T-cell (primary cell): ENCODE measurements around the gene TAPBP. TPM values are rescaled to one million over a fixed set of nuclear protein-coding genes. Genes with fewer than 3 reads are reported as not detected.
"Not testable (repeated sequence)": the region's sequence is repeated elsewhere in the genome, so short reads cannot be mapped to it uniquely, and the experiment has no call there.

Experiments
- ATAC-seq, 4 experiments: fragments of 200-7000 bp in 3 of 4; fragments of 150-1000 bp in 1 of 4; cut with Tn5 transposase; replicated peaks in 1 of 4; 1 replicate in 3 of 4; 2 replicates in 1 of 4; pipeline ENCODE4 v1.10.0; 2021; ENCODE audit warnings: moderate library complexity in 3 of 4, mild to moderate bottlenecking in 2 of 4, moderate number of reproducible peaks in 1 of 4
- CTCF ChIA-PET, 2 donors: fragments of 300-600 bp; sonication (Branson Sonifier 250); formaldehyde crosslinking; loops; one replicate each; lab custom pipeline; 2022; ENCODE audit warnings: antibody characterized with exemption in 2 of 2; lab: Charles Lee
- POLR2A ChIA-PET, 2 donors: fragments of 300-600 bp; sonication (Branson Sonifier 250); formaldehyde crosslinking; loops; one replicate each; lab custom pipeline; 2022; ENCODE audit warnings: antibody characterized with exemption in 2 of 2; lab: Charles Lee
- DNase-seq, 35 experiments: peaks; one replicate each; pipeline versions ENCODE4 v3.0.0 to v3.0.0-alpha.2; 2013 to 2023
- H3K27ac ChIP-seq: one replicate; pipeline ENCODE4 v1.5.1; 2013; ENCODE audit warnings: low read length
- H3K27me3 ChIP-seq, 2 experiments: replicated peaks in 1 of 2; 1 replicate in 1 of 2; 2 replicates in 1 of 2; pipeline versions ENCODE4 v1.6.1 to v1.7.0; 2013; ENCODE audit warnings: low read length in 1 of 2, mixed read lengths in 1 of 2; ENCODE audit not compliant: control insufficient read depth in 2 of 2, insufficient read depth in 2 of 2; ENCODE audit errors: extremely low read depth in 1 of 2
- H3K36me3 ChIP-seq, 2 donors: 1 replicate in 1 of 2; 2 replicates in 1 of 2; pipeline versions ENCODE4 v1.6.1 to v1.7.0; 2013; ENCODE audit warnings: low read length in 1 of 2; ENCODE audit not compliant: control insufficient read depth in 2 of 2, insufficient read depth in 1 of 2; ENCODE audit errors: extremely low read depth in 1 of 2
- H3K4me1 ChIP-seq, 2 experiments: 1 replicate in 1 of 2; 2 replicates in 1 of 2; pipeline versions ENCODE4 v1.6.1 to v1.7.0; 2013; ENCODE audit warnings: low read length in 2 of 2, mixed read lengths in 1 of 2; ENCODE audit not compliant: insufficient read depth in 2 of 2, control insufficient read depth in 1 of 2; ENCODE audit errors: extremely low read depth in 1 of 2
- H3K4me3 ChIP-seq, 2 donors: 1 replicate in 1 of 2; 2 replicates in 1 of 2; pipeline versions ENCODE4 v1.5.1 to v1.7.0; 2013; ENCODE audit warnings: mild to moderate bottlenecking in 2 of 2, low read length in 1 of 2, moderate library complexity in 1 of 2; ENCODE audit not compliant: control insufficient read depth in 1 of 2; ENCODE audit errors: extremely low read depth in 1 of 2
- H3K9me3 ChIP-seq: 2 replicates; pipeline ENCODE4 v1.7.0; 2013
- H3K27ac Mint-ChIP-seq, 2 donors: one replicate each; pipeline ENCODE4 v1.8.0; 2020 to 2021; ENCODE audit warnings: mild to moderate bottlenecking in 2 of 2, mixed read lengths in 2 of 2
- H3K27me3 Mint-ChIP-seq, 2 donors: one replicate each; pipeline ENCODE4 v1.8.0; 2021 to 2022; ENCODE audit warnings: mixed read lengths in 2 of 2
- H3K36me3 Mint-ChIP-seq: one replicate; pipeline ENCODE4 v1.8.0; 2021; ENCODE audit warnings: mixed read lengths
- H3K4me1 Mint-ChIP-seq, 3 donors: one replicate each; pipeline ENCODE4 v1.8.0; 2020 to 2022; ENCODE audit warnings: mixed read lengths in 3 of 3, mild to moderate bottlenecking in 1 of 3
- H3K4me3 Mint-ChIP-seq, 3 donors: one replicate each; pipeline ENCODE4 v1.8.0; 2020 to 2022; ENCODE audit warnings: mild to moderate bottlenecking in 3 of 3, mixed read lengths in 3 of 3, moderate library complexity in 3 of 3
- H3K9me3 Mint-ChIP-seq, 3 donors: one replicate each; pipeline ENCODE4 v1.8.0; 2020 to 2022; ENCODE audit warnings: mixed read lengths in 3 of 3
- WGBS: methylation state at CpG from one replicate; pipeline ENCODE4 v1.1.5; 2013; ENCODE audit warnings: missing lambda C conversion rate; ENCODE audit not compliant: insufficient coverage; 5-methylcytosine and 5-hydroxymethylcytosine counted together
- total RNA-seq, 35 experiments: library from RNA in 6 of 35; stranded (reverse) in 6 of 35; fragments of 120-200 nt in 1 of 35; gene quantifications; one replicate each; pipeline versions ENCODE4 v1.2.1 to v1.2.4 and lab custom pipeline; 2013 to 2026

The TAPBP gene
- total RNA-seq = 100 to 1,000 TPM; 224 to 271 (median 254) TPM
- total RNA-seq (2013) = 212 TPM
- 341 to 602 (median 465) reads per million in 29 experiments for total RNA-seq (lab: John Stamatoyannopoulos, UW)

DNA sequence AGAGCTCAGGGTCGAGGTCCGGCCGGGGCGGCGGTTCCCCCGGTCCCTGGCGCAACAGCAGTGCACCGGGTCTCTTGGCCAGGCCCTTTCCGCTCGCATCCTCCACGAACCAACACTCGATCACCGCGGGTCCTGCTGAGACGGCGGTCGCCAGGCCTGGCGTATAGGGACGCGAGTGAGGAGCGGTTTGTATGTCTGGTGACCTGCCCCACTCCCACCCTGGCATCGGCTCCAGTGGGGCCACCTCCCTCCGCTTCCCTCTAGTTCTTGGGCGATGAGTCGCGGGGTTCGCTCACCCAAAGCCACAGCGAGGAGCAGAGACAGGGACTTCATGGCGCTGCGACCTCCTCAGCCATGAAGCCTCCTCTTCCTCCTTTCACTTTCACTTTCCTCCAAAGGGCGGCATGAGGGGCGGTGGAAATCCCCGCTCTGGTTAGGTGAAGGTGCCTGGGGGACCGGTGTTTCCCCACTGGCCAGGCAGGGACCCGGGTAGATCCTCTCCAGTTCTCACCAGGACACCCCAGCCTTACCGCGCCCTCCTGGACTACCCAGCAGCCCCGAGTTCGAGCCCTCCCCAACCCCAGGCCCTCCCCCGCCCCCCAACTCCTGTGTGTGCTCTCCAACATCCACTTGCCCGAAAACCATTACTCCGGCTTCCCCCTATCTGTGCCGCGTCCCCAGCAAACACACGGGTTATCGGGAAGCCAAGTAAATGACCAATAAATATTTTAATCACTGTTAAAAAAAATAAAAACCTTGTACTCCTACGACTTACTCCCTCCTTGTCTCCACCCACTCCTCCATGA lies at the start of gene TAPBP:
Gene TAPBP, minus strand, starts transcription at position 370 of the 806 bp plus-strand sequence. Its CDS starts 37 bp downstream, at position 333.
- Histone ChIP-seq H3K9me3 (no peaks in the 10 kb centered on the region), H3K4me1 (peaks cover 27 to 79% of the 10 kb centered on the region in 2 experiments), H3K36me3 (peaks cover 4 to 35% of the 10 kb centered on the region in 2 donors), H3K4me3 (peak within 1 kb of the TSS; percentile 93 to 99), H3K27ac (peak within 1 kb of the TSS; percentile 99), H3K27me3 (no peaks in the 10 kb centered on the region)
- POLR2A ChIA-PET = interaction anchor here (0.6 to 1.5 kb wide), 2 partner anchors 31 to 103 kb away, joined by 4 read pairs; no protein-coding TSS in a partner anchor
- Mint-ChIP-seq H3K9me3 (no peaks in the 10 kb centered on the region), H3K4me3 (peak within 1 kb of the TSS; percentile 98 to 100 (median 99)), H3K36me3 (peaks cover 15% of the 10 kb centered on the region), H3K4me1 (peaks cover 63 to 68% (median 65%) of the 10 kb centered on the region in 3 donors), H3K27ac (peak within 1 kb of the TSS; percentile 97 to 98), H3K27me3 (no peaks in the 10 kb centered on the region)
- DNase-seq (peak; percentile 57 to 94 (median 84)), ATAC-seq (peak; percentile 46 to 68 (median 50))
- CTCF ChIA-PET = no interaction called here
- WGBS = 0% methylated on average over 16 of the region's 47 CpGs

DNA sequence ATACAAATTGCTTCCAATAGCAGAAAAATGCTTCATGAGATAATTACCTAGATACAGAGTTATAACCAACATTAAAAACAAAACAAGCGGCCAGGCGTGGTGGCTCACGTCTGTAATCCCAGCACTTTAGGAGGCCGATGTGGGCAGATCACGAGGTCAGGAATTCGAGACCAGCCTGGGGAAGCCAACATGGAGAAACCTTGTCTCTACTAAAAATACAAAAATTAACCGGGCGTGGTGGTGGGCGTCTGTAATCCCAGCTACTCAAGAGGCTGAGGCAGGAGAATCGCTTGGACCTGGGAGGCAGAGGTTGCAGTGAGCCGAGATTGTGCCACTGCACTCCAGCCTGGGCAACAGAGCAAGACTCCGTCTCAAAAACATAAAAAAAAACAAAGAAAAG lies 49.6 kb upstream of the TAPBP start:
- H3K4me3 ChIP-seq, H3K36me3 ChIP-seq, H3K4me1 ChIP-seq, H3K4me3 Mint-ChIP-seq, DNase-seq, H3K27ac Mint-ChIP-seq, CTCF ChIA-PET, H3K36me3 Mint-ChIP-seq, H3K27me3 ChIP-seq, H3K9me3 ChIP-seq, H3K27ac ChIP-seq, ATAC-seq, H3K4me1 Mint-ChIP-seq, H3K9me3 Mint-ChIP-seq, POLR2A ChIA-PET, H3K27me3 Mint-ChIP-seq: not testable (repeated sequence)
- no CpG with 5 or more reads among the region's 12 CpGs for whole genome bisulfite sequencing

DNA sequence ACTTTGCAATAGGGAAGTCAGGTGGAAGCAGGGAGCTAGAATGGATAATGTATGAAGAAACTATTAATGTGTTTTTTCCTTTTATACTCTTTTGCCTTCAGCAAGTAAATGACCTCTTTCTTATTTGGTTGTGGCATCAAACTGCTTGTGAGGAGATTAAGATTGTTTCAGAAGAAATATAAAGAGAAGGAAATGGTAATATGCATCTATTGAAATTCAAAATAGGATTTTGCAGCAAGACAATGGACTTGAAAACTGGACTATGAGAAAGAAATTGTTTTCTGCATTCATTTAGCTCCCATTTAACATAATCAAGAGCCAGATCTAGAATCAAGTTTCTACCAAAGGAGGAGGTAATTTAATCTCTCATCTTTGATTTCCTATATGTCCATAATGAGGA lies 45.5 kb upstream of the TAPBP start:
- Mint-ChIP-seq H3K4me3 (no peak overlapping the region), H3K27me3 (peaks cover 0 to 2% of the 10 kb centered on the region in 2 donors), H3K36me3 (no peaks in the 10 kb centered on the region), H3K4me1 (peaks cover 0 to 7% (median 0%) of the 10 kb centered on the region in 3 donors), H3K27ac (no peak overlapping the region), H3K9me3 (no peaks in the 10 kb centered on the region)
- DNase-seq (no peak), ATAC-seq (no peak)
- CTCF ChIA-PET = no interaction called here
- Histone ChIP-seq H3K36me3 (no peaks in the 10 kb centered on the region), H3K27me3 (peaks cover 0 to 5% of the 10 kb centered on the region in 2 experiments), H3K4me1 (no peaks in the 10 kb centered on the region), H3K9me3 (no peaks in the 10 kb centered on the region), H3K4me3 (no peak overlapping the region), H3K27ac (no peak overlapping the region)
- POLR2A ChIA-PET = no interaction called here

DNA sequence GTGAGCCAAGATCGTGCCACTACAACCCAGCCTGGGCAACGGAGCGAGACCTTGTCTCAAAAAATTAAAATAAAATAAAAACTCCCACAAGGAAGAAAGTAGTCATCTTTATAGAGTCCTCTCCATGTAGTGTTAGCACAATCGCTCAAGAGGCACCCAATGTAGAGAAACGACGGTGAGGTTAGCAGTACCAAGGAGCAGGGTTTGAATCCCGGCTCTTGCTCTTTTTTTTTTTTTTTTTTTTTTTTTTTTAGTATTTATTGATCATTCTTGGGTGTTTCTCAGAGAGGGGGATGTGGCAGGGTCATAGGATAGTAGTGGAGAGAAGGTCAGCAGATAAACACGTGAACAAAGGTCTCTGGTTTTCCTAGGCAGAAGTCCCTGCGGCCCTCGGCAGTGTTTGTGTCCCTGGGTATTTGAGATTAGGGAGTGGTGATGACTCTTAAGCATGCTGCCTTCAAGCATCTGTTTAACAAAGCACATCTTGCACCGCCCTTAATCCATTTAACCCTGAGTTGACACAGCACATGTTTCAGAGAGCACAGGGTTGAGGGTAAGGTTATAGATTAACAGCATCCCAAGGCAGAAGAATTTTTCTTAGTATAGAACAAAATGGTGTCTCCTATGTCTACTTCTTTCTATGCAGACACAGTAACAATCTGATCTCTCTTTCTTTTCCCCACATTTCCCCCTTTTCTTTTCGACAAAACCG lies 43.4 kb upstream of the TAPBP start:
- POLR2A ChIA-PET, H3K4me3 Mint-ChIP-seq, H3K27ac Mint-ChIP-seq, H3K4me3 ChIP-seq, H3K9me3 Mint-ChIP-seq, H3K27me3 ChIP-seq, H3K27me3 Mint-ChIP-seq, H3K4me1 ChIP-seq, H3K9me3 ChIP-seq, H3K36me3 ChIP-seq, DNase-seq, H3K36me3 Mint-ChIP-seq, ATAC-seq, H3K27ac ChIP-seq, H3K4me1 Mint-ChIP-seq, CTCF ChIA-PET: not testable (repeated sequence)
- 81% methylated on average over 2 of the region's 13 CpGs for WGBS

DNA sequence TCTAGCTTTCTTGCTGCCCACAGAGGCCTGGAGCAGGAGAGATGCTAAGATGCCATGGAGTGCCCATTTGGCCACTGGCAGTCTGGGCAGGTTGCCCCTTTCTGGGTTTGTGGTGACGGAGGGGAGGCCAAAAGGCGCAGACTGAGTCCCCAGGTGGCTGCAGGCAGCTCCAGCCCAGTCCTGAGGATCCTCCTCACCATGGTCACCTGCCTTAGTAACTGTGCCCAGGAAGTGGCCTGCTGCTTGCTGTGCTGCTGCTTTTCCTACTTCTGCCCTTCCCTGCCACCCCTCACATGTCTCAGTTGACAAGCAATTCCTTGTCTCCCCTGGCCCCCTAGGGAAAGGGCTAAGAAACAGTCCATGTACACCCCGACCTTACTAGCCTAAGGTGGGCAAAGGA lies 42.4 kb upstream of the TAPBP start:
- POLR2A ChIA-PET = no interaction called here
- Mint-ChIP-seq H3K4me1 (peaks cover 0 to 7% (median 0%) of the 10 kb centered on the region in 3 donors), H3K27ac (no peak overlapping the region), H3K9me3 (no peaks in the 10 kb centered on the region), H3K27me3 (peaks cover 0 to 2% of the 10 kb centered on the region in 2 donors), H3K36me3 (no peaks in the 10 kb centered on the region), H3K4me3 (no peak overlapping the region)
- CTCF ChIA-PET = no interaction called here
- Histone ChIP-seq H3K9me3 (no peaks in the 10 kb centered on the region), H3K4me3 (no peak overlapping the region), H3K4me1 (no peaks in the 10 kb centered on the region), H3K27me3 (peaks cover 0 to 5% of the 10 kb centered on the region in 2 experiments), H3K36me3 (no peaks in the 10 kb centered on the region), H3K27ac (no peak overlapping the region)
- WGBS = 91% methylated on average over 2 of the region's 3 CpGs
- no peak for ATAC-seq
- DNase-seq = no peak

DNA sequence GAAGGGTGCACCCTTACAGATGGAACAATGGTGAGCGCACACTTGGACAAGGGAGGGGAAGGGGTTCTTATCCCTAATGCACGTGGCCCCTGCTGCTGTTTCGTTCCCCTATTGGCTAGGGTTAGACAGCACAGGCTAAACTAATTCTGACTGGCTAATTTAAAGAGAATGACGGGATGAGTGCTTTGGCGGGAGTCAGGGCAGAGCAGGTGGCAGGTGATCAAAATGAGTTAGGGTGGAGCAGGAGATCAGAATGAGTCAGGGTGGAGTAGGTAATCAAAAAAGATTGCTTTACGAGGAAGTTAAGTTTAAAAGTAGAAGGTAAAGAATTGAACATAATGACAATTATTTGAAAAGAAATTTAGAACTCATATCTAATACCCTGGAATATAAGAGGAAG lies 42.0 kb upstream of the TAPBP start:
- H3K9me3 Mint-ChIP-seq, H3K4me1 Mint-ChIP-seq, H3K27ac ChIP-seq, H3K36me3 Mint-ChIP-seq, H3K4me3 Mint-ChIP-seq, ATAC-seq, DNase-seq, H3K4me3 ChIP-seq, H3K4me1 ChIP-seq, H3K27me3 Mint-ChIP-seq, H3K27me3 ChIP-seq, H3K9me3 ChIP-seq, H3K36me3 ChIP-seq, CTCF ChIA-PET, H3K27ac Mint-ChIP-seq: not testable (repeated sequence)
- 92% methylated on average over 2 of the region's 6 CpGs for WGBS
- POLR2A ChIA-PET = interaction anchor here in 1 of 2 donors (0.6 kb wide), 1 partner anchor 51 kb away, joined by 3 read pairs; no protein-coding TSS in a partner anchor
